NCI-H82 treated with DMSO at 0.1 percent for 48 hours (cell line): ENCODE data around the gene UNC13D.
"Not testable (repeated sequence)": the region's sequence is repeated elsewhere in the genome, so short reads cannot be mapped to it uniquely, and the experiment has no call there.

Experiments used
- DNase-seq: peaks from one replicate; lab custom pipeline; 2025; ENCODE audit not compliant: unreplicated experiment; lab: John Stamatoyannopoulos, UW

The UNC13D gene

DNA sequence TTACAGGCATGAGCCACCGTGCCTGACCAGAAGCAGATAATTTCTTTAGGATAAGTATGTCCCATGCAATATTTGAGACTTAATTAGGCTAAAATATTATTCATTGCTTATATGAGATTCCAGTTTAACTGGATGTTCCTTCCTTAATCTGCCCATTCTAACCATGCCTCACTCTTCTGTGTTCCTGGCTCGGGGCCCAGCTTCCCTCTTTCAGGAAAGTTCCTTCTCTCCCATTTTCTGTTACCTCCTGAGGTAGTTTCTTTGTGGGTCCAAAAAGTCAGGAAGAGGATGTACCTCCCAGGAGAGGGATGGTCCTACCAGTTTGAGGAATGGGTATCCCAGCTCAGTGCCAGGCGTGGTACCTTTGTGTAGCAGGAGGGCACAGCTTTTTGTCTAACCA, 36.3 kb downstream of the UNC13D start:
- DNase-seq = no peak

- no peak for DNase-seq
Measured at GRCh38 chr17:75806822-75807500, 37.2 kb downstream of the UNC13D start.

GRCh38 chr17:75803883-75804282, 40.3 kb downstream of the UNC13D start:
- no peak for DNase-seq

DNA sequence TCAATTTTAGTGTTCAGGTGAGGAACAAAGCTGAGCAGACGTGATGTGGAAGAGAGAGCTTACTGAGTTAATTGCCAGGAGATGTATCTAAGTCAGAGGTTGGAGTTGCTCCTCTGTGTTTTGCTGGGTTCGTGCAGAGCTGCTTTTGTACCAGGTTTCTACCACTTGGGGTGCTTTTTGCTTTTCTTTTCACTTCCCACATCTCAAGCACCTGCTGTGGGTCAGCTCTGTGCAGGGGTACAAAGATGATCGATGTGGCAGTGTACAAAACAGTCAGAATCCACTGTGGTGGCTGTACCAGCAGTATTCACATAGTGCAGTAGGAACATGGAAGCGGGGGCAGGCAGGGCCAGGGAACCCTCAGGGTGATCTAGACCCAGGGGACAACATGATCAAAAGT, 44.8 kb downstream of the UNC13D start:
- no peak for DNase-seq

DNA sequence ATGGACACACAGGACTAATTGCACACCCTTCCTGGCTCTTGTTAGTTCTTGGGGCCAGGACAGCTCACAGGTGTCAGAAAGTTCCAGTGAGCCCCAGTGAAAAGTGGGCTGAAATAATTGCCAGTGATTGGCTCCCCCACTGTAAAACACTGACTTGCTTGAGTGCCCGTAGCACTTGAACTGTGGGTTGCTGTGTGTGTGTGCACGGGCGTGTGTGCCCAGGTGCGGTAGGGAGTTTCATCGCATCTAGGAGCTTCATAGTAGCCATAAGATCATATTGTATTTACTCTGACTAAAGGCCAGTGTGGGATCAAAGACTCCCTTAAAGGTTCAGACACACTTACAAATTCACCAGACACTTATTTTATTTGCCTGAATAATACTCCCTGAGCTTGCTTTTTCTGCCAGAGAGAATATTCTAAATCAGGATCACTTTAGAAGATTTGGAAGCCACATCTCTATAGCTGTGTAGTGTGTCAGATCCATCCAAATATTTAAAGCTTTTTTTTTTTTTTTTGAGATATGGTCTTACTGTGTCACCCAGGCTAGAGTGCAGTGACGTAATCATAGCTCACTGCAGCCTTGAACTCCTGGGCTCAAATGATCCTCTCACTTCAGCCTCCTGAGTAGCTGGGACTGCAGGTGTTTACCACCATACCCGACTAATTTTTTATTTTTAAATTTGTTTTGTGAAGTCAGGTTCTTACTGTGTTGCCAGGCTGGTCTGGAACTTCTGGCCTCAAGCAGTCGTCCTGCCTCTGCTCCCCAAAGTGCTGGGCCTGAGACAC, 48.2 kb downstream of the UNC13D start:
- no peak for DNase-seq

DNA sequence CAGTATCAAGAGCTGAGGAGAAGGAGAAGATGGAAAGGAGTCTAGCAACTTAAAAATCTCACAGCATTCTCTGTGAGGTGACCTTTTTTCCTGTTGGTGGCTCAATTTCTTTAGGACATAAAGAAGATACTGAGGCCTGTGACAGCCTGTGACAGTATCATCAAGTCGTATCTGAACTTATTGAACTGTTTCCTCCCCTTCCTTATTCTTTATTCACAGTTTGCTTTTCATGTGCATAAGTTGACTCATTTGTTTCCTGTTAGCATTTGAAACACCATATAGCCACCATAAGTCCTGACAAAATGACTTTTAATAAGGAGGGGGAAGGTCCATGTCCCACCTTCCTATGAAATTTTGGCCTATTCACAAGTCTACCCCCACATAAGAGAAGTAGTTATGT, 50.7 kb downstream of the UNC13D start:
- no peak for DNase-seq

DNA sequence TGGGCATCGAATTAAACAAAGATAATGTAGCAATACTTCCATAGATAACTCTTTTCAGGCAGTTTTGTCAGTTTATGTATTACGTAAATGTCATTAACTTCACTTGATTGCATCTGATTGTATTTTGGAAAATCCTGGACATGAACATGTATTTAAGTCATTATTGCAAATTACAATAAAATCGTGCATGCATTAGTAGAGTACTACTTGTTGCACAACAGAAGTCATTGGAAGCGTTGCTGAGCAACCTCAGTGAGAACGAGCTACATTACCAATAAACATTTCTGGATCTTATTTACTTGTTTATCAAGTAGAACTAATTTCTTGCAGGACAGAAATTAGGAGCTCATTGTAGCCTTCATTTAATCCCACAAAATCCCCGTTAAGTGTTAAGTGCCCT, 53.0 kb downstream of the UNC13D start:
- DNase-seq = no peak

GRCh38 chr17:75785016-75785890, 59.0 kb downstream of the UNC13D start:
- DNase-seq = peak; percentile 77

GRCh38 chr17:75784473-75785015, 59.7 kb downstream of the UNC13D start, which contains the start of gene UNK:
UNK (plus strand) TSS chr17:75784806; CDS start chr17:75784881, 75 bp downstream.
- peak; percentile 96 for DNase-seq

- no peak for DNase-seq
Measured at GRCh38 chr17:75783803-75784472, 60.3 kb downstream of the UNC13D start.

GRCh38 chr17:75783069-75783783, 61.0 kb downstream of the UNC13D start:
- DNase-seq = no peak

DNA sequence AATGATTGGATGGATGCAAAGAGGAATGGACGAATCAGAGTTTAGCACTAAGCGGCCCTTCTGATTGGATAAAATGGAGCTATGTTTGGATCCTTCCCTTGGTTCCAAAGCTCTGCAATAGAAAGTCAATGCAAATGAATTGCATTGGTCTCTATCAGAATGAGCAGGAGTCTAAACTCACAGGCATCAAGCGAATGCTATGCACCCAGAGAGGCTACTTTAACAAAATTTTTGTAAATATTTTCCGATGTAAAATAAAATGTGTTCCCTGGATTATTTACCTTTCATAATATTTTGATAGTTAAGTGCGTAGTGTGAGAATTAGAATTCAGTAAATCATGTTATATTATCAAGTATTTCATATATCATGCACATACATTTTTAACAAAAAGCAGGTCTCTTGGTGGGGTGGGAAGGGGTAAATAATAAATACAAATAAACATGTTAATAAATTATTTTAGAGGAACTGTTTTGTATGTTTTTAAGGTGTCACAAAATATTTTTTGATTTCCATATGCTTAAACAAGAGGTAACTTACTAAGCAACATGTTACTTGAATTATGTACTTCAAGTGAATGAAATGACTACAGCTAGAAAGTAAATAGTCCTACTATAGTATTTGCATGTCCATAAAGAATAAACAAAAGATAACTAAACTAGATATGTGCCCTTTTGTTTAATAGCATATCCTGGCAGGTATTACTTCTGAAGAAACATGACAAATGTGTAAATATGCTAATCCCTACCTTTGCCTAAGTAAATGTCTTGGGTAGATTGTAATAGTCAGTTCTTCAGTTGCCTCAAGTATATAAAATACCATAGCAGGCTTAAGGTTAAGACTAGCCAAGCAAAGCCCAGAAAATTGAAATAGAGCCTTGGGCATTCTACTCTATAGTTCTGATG, 64.0 kb downstream of the UNC13D start:
- no peak for DNase-seq

DNA sequence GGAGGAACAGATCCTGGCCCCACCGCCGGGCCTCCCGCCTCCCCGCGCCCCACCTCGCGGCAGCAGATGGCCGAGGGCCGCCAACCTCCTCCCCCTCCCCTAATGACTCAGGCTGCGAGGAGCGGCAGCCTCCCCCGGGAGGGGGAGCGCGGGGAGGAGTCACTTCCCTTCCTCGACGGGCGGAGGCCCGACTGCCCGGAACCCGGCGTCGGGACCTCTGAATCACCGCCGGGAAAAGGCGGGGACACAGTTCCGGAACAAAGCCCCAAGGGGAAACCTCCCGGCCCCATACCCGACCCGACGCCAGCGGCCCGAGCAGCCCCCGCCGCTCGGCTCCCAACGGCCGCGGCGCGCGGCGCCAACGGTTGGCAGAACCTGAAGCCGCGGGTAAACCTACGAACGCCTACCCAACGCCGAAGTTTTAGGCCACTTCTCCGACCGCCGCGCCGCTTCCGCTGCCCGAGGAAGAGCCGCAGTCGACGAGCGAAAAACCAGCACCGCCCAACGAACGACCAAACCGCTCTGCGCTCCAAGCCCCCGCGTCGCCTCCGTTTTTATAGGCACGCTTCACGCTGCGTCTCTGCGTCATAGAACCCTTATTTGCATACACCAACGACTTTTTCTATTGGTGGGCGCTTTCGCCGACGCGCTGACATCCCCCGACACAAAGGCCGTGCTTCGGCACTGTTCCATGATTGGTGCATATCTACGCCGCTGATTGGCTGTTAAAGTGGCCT, 64.8 kb downstream of the UNC13D start:
- peak; percentile 100 for DNase-seq

DNA sequence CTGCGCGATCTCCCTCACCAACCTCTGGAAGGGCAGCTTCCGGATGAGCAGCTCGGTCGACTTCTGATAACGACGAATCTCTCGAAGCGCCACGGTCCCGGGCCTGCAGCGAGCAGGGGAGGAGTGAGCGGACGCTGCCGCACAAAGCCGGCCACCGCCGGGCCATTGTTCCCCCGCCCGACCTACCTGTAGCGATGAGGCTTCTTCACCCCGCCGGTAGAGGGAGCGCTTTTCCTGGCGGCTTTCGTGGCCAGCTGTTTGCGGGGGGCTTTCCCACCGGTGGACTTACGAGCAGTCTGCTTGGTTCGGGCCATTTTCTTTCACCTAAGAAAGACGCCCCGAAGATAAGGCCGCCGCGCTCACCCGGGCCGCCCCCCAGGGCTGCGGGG, 65.3 kb downstream of the UNC13D start:
- peak; percentile 56 for DNase-seq

DNA sequence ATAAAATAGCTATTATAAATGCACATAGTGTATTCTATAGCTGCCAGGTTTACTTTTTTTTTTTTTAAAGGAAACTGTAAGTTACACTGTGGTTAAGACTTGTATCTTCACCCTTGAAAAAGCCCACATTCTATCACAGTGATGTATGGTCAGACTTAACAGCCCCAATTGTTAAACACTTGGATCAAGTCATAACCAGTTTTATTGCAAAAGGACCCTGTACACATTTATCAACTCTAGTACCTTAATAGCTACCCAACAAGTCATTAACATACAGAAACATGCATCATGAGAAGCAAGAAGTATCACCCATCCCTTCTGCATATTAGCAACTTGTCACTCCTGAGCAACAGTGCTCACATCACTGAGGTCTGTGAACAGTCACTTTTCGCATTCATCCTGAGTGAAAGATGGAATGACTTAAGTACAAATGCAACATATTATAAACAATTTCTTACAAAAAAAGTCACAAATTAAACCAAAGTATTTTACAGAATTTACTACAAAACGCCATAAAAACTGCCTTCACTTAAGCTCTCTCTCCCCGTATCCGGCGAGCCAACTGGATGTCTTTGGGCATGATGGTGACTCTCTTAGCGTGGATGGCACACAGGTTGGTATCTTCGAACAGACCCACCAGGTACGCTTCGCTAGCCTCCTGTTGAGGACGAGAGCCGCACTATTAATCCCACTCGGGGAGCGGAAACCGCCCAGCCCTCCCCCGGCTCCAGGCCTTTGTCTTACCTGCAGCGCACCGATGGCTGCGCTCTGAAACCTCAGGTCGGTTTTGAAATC, 65.9 kb downstream of the UNC13D start:
- not testable (repeated sequence) for DNase-seq

- DNase-seq = no peak
Measured at GRCh38 chr17:75777296-75777922, 66.8 kb downstream of the UNC13D start.
